Cerebellar cortex (tissue), 1 donor: Measurements from ENCODE around the gene TBXA2R.
A peak's percentile ranks its signal among the peaks of the same experiment; 100 is the strongest.
"Not testable (repeated sequence)": the region's sequence is repeated elsewhere in the genome, so short reads cannot be mapped to it uniquely, and the experiment has no call there.

Source experiments
- DNase-seq: peaks from one replicate; pipeline ENCODE4 v3.0.0-alpha.2; 2015; ENCODE audit warnings: low spot score

The TBXA2R gene

DNA sequence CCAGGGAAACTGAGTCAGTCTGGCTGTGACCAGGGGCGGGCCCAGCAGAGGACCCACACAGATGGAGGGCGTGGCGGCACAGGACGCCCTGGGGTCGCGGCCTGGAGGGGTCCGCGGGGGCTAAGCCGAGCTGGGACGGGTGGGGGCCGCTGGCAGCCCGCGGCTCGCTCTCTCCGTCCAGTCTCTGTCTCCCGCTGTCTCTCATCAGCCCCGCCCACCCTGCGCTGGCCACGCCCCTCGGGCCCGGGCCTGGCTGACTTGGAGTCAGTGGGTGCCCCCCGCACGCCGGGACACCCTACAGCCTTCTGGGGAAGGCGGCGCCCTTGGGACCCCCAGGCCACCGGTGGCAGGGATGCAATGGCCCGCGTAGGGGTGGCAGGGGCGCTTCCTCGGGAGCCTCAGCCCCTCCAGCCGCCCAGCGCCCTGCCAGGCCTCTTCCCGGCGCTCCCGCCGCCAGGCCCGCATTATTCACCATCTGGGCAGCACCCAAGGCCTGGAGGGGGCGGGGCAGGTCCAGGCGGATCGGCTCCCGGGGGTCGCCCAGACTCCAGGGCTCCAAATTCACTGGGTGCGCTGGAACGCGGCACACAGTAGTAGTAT is at the start of gene TBXA2R:
TSS of gene TBXA2R (minus strand) at position 186 of the 600 bp plus-strand sequence. CDS start 6,241 bp downstream, outside the sequence.
- DNase-seq, result peak; percentile 28

DNA sequence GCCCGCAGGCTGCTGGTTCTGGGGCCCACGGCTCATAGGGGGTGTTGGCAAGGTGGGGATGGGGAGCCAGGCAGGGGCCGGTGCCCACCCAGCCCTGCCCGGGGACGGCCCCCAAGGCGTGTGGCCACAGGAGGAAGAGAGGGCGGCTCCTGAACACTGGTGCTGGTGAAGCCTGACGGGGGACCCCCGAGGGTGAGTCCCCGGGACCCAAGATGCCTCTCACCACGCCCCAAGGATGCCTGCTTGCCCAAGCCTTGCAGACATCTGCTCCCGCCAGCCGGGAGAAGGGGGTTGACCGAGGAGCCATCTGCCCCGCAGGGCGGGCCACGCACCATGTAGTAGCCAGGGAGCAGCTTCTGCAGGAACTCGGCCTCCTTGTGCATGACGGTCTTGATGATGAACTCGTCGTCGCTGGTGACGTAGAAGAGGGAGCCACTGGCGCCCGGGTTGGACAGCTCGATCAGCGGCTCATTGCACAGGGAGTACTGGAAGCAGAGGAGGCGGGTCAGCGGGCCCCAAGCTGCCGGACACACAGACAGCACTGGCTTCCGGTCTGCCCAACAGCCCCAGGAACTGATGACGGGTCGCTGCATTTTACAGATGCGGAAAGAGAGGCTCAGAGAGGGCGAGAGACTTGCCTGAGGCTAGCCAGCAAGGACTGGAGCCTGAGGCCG is 49.5 kb upstream of the TBXA2R start:
- no peak for DNase-seq

DNA sequence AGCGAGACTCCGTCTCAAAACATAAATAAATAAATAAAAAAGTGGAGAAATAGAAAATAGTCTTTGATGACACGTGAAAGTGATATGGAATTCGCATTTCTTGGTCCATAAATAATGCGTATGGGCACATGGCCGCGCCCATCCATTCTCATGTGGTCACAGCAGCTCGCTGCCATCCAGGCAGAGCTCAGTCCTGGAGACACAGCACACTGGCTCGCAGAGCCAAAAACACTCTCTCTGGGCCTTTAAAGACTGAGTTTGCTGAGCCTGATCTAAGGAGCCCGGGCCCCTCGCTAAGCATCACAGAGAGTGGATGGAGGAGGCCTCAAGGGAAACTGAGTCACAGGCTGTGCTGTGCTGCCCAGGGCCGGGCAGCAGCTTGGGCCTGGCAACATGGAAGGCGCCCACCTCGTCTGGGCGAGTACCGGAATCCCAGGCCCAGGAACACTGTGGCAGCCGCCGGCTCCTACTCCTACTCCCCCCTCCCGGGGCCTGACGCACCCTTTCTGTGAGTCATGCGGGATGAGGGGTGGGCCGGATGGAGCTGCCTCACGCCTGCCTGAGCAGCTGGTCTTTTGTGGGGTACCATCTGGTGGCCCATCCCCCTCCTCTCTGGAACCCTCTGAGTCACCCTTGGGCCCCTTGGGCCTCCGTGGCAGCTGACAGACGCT is 48.9 kb upstream of the TBXA2R start:
- DNase-seq, result no peak

DNA sequence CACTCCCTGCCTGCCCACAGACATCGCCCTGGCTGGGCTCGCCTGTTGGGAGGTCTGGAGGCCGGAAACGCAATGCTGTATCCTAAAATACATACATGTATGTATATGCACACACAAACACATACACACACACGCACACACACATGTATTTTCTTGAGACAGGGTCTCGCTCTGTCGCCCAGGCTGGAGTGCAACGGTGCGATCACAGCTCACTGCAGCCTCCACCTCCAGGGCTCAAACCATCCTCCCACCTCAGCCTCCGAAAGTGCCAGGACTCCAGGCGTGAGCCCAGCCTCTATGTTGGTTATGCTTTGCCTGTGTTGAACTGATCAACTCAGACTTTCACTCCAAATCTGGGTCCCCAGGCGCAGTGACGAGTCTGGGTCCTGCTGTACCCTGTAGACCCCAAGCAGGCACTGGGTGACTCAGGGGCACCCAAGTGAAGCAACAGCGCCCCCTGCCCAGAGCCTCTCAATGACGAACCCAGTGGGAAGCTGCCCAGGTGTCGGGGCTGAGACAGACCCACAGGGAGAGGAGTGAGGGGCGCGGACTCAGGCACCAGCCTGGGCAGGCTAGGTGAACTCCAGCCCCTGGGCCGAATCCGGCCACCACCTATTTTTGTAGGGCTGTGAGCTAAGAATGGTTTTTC is 47.3 kb upstream of the TBXA2R start:
- no peak for DNase-seq

DNA sequence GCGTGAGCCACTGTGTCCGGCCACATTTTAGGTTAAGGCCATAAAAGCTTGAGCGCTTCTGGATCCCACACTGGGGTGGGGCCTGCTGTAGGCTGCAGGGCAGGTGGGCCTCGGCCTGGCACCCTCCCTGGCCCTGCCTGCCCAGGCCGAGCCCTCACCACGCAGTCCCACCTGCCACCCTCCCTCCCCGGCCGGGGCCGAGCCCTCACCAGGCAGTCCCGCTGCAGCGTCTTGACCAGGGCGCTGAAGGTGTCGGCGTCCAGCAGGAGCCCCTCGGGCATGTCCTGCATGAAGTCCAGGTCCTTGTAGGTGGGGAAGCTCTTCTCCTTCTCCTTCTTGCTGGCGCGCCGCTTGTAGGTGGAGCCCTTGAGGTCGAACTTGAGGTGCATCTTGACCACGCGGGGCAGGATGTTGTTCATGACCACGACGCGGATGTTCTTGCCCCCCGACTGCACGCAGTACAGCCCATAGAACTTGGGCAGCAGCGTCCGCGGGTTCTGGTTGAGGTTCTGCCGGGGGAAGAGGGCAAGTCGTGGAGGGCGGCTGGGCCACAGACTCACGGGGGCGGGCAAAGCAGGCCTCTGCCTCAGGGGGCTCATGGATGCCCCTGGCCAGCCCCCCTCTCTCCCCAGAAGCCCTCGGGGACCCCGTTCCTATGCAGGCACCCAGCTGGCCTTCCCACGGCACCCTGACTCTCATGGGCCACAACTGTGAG is 46.6 kb upstream of the TBXA2R start:
- DNase-seq, result no peak

DNA sequence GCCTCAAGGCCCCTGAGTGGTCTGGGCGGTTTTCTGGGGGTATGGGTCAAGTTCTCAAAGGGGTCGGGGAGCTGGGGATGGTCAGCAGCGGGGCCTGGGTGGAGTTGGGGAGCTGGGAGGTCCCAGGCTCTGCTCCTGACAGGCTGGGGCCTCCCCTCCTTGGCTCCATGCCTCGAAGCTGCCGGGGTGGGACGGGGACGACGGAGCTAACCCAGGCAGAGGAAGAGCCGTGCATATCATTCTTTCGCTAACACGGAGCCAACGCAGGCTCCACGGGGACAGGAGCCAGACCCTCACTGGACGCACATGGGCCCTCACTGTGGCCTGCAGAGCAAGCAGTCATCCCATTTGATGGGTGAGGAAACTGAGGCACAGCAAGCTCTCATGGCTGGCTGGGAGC is 45.7 kb upstream of the TBXA2R start:
- no peak for DNase-seq

DNA sequence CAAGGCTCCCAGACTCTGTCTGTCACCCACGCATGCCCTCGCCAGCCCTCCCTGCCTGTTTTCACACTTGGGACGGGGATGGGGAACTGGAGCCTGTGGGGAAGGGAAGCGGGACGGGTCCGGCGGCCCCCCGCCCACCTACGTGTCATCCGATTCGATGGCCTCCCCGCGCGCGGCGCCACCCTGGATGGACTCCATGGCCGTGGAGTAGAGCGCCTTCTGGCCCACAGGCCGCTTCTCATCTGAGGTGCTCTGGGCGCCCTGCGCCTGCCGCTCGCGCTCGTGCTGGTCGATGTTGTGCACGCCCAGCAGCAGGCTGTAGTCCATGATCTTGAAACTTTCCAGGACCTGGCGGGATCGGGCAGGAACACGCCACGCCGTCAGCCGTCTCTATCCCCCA is 45.0 kb upstream of the TBXA2R start:
- DNase-seq, result no peak

DNA sequence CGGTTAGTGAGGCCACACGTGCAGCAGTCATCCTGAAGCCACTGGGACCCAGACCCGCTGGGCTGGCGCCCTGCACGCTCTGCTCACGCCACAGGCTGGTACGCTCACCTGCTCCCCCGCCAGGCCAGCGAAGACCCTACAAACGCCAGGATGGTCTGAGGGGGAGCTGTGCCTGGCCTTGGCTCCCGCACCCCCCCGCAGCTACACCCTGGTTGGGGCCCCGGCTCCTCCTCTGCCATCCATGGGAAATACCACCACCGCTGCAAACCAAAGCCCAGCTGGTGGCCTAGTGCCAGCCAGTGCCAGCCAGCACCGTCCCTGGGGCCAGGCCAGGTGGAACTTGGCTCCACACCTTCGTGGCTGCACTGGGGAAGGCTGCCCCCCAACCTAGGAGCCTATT is 43.2 kb upstream of the TBXA2R start:
- DNase-seq, result no peak

DNA sequence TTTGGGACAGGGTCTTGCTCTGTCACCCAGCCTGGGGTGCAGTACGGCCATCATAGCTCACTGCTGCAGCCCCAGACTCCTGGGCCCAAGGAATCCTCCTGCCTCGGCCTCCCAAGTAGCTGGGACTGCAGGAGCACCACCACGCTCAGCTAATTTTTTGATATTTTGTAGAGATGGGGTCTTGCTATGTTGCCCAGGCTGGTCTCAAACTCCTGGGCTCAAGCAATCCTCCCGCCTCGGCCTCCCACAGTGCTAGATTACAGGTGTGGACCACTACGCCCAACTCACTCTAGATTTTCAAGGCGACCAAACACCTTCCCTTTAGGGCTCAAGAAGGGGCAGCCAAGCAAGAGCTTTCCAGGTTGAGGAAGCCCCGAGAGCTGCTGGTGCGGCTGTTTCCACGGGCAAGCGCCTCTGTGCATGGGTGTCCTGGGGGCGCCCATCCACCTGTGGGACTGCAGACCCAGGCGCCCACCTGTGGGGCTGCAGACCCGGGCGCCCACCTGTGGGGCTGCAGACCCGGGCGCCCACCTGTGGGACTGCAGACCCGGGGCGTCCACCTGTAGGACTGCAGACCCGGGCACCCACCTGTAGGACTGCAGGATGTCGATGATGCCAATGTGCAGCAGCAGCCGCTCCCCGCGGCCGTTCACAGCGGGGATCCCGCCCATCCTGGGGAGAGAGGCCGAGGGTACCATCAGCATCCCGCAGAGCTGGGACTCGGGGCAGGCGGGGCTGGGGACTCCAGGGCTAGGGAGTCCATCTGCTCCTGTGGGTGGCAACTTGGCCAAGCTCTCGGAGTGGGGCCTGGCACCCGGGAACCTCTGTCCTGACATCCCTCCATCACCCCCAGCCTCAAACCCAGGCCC is 41.6 kb upstream of the TBXA2R start:
- DNase-seq, result no peak

DNA sequence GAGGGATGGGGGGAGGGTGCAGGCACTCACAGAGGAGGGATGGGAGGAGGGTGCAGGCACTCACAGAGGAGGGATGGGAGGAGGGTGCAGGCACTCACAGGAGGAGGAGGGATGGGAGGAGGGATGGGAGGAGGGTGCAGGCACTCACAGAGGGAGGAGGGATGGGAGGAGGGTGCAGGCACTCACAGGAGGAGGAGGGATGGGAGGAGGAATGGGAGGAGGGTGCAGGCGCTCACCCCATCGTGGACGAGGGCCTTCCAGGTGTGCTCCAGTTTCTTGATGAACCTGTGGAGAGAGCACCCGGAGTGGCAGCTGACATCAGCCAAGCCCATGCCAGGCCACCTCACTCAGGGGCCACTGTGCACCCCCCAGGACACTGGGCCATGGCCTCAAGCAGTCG is 40.4 kb upstream of the TBXA2R start:
- not testable (repeated sequence) for DNase-seq

DNA sequence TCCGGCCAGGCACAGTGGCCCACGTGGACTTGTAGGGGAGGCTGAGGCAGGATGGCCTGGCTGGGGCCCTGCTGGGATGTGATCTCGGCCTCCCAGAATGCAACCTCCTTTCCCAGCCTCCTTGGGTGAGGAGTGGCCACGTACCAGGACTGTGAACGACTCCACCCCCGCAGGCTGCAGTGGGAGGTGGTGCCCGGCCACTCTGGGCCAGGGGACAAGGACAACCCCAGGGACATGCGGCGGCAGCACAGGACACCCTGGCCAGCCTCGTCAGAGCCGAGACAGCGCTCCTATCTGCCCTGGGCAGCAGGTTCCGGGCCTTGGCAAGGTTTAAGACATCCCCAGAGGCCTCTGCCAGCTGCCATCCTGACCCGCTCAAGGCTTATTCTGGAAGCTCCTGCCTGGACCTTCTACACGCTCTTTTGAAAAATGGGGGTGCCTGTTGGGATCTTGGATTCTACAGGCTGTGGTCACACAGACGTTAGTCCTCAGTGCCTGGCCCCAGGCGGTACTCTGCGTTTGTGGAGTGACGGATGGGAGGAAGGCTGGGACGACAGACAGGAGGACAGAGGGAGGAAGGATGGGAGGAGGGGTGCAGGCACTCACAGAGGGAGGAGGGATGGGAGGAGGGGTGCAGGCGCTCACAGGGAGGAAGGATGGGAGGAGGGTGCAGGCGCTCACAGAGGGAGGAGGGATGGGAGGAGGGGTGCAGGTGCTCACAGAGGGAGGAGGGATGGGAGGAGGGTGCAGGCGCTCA is 39.8 kb upstream of the TBXA2R start:
- no peak for DNase-seq

DNA sequence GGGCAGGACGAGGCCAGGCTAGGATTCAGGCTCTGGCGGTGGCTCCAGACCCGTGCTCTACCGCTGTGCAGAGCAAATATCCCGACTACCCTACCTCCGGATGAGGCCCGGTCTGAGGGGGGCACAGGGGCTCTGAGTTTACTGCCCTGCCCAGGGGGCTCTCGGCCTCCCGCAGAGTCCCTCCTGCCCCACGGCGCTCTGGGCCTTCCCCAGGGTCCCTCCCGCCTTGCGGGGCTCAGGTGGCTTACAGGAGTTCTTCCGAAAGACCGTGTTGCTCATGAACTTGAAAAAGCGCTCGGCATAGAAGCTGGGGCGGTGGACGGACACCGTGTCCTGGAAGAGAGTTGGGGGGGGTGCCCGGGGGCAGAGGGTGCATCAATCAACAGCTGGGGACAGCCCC is 39.1 kb upstream of the TBXA2R start:
- no peak for DNase-seq

DNA sequence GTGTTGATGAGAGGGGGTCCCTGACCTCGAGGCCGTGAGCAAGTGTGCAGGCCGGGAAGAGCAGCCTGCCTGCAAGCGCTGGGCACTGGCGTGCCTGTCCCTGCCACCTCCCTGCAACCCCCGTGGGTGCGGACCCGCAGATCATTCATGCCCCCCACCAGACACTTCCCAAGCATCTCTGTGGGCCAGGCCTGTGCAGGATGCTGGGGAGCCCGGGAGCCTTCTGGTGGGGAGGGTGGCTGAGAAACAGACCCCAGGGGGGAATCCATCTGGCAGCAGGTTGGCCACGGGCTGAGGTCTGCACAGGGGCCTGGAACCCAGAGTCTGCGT is 38.4 kb upstream of the TBXA2R start:
- no peak for DNase-seq

DNA sequence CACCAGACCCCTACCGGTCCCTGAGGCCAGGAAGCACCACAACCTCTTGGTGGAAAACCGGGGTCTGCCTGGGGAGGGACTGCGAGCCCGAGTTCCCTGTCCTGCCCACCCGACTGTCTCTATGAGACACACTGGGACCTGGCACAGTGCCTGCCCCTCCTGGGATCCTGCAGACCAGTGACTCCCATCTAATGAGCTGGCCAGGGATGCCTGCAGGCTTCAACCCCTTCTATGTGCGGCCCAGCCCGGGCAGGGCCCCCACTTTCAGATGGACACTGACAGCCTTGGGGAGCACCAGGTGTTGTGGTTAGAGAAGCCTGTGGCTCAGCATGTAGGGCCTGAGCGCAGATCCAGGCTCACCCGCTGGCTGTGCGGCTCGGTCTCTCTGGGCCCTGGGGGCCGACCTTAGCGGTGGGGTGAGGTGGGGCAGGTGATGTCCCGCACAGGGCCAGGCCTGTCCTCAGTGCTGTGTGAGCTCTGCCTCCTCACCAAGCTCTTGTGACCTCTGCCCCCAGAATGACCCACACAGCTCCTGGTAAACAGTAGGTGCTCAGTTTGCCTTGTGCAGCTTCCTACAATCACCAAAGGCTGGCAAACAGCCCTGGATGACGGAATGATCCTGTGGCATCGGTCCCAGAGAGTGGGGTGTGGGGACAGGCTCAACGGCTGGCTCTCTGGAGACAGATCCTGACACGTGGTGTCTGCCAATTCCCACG is 37.8 kb upstream of the TBXA2R start:
- DNase-seq, result peak; percentile 81

DNA sequence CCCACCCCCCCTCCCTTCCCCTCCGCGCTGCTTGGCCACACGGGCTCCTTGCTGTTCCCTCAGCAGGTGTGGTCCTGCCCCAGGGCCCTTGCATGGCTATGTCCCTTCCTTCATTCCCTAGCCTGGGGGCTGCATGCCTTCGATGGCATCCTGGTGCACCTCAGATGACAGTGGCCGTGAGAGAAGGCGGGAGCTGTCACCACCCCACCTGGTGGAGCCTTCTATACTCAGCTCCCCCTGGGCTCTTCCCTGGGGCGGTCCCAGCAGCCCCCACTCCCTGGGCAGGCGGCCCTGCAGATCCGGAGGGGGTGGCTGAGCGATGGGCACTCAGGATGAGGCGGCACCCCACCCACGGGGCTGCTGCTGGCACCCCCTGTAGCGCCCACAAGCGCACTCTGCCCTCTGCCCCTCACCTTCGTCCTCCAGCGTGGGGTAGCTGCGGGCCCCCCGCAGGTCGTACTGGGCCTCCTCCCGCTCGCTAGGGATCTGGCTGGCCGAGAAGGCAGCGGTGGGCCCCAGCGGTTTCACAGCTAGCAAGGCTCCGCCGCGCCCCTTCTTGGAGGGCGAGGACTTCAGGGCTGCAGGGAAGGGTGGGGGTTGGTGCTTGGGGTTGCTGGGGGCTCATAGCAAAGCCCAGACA is 37.1 kb upstream of the TBXA2R start:
- no peak for DNase-seq

DNA sequence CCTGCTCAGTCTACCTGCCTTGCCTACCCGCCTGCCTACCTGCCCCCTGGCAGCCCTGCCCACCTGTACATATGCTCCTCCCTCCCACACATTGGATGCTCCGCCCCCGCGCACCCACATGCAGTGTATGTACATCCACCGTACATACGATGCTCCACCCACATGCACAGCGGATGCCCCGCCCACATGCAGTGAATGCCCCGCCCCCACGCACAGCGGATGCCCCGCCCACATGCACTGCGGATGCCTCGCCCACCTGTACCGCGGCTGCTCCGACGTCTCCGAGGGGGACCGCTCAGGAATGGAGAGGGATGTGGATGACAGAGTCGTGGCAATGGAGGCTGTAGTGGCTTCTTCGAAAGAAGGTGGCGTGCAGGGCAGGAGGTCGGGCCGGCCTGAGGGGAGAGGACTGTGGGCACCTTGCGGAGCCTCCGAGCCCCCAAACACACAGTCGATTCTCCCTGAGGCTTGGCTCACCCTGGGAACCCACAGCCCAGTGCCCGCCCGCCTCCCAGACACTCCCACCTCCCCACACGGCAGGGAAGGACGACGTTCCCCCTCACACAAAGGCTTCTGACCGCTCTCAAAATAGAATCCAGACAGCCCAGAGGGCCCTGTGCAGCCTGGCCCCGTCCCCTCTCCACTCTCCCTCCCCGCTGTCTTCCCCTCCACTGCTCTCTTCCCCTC is 36.5 kb upstream of the TBXA2R start:
- no peak for DNase-seq

DNA sequence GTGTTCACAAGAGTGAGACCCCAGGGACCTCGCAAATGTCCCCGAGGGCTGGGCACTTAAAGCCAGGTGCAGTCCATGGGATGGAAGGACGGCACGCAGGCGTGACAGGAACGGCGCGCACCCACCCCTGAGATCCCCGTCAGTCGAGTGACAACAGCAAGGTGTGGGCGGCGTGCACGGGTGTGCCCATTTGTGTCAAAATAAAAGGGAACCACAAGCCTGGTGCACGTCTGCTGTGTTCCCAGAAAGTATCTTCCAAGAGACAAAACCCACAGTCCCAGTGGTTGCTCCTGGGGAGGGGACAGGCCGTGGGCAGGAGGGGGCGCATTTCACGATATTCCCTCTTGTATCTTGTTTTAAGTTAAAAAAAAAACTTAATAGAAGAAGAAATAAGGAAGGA is 35.6 kb upstream of the TBXA2R start:
- no peak for DNase-seq

DNA sequence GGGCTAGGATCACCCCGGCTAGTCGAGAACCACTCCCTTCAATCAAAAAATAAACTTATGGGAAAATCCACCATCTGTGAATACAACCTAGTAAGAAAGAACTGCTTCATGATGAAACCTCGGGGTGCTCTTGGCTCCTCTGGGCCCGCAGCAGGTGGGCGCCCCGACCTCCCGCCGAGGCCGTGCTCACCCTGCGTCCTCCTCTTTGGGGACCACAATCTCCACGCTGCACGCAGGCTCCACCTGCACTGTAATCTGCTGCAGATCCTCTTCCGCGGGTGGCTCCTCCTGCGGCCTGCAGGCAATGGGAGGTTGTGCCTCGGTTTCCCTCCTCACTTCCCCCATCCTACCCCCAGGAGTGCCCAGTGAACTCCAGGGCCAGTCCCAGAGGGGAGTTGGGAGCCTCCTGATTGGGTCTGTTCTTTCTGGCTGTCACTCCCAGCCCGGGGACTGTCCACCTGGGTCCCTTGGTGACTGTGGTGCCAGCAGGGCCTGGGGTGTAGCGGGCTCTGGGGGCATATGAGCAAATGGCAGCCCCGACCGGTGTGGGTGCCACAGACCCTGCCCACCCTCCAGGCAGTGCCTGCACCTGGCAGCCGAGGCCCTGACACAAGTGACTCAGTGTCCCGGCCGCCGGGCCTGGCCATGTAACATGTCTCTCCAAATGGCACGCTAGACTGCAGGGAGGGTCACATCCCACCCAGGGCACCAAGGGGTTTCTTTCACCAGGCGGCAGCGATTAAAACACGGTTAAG is 35.0 kb upstream of the TBXA2R start:
- no peak for DNase-seq
